ENCODE results near the gene FLT3LG. TPM values are rescaled to one million over a fixed set of nuclear protein-coding genes. Genes with fewer than 3 reads are reported as not detected.

Gene FLT3LG
- total and polyA plus RNA-seq, 5 donors, result 4.4 to 6.8 (median 5.3) TPM

GRCh38 chr19:49502866-49503581 is 29.0 kb downstream of the FLT3LG start:
- H3K9me3 ChIP-seq (ENCODE audit: control insufficient read depth, low read length), result no peaks in the 10 kb centered on the region
- ATAC-seq (peak; percentile 58 to 59), DNase-seq (peak in 1 of 3 donors; percentile 70)
- no peaks in the 10 kb centered on the region for H3K27me3 ChIP-seq (ENCODE audit: control insufficient read depth, insufficient read depth)
- H3K4me3 ChIP-seq (ENCODE audit: low read length), result no peak overlapping the region
- no peak overlapping the region for H3K27ac ChIP-seq (ENCODE audit: low read length)
- intact Hi-C loops (cut with DNase I), result loop anchor here in 1 of 4 donors (2.0 kb wide), 1 partner anchor 68 kb away; no protein-coding TSS in a partner anchor
- peaks cover 5% of the 10 kb centered on the region for H3K4me1 ChIP-seq (ENCODE audit: control insufficient read depth, insufficient read depth, low read length)
- 42% methylated on average over 14 of the region's 14 CpGs for WGBS

GRCh38 chr19:49503582-49503962 is 29.6 kb downstream of the FLT3LG start:
- WGBS, result 83% methylated on average over 9 of the region's 9 CpGs
- ATAC-seq, result no peak
- Histone ChIP-seq H3K4me1 (ENCODE audit: control insufficient read depth, insufficient read depth, low read length) (peaks cover 5% of the 10 kb centered on the region), H3K9me3 (ENCODE audit: control insufficient read depth, low read length) (no peaks in the 10 kb centered on the region), H3K27ac (ENCODE audit: low read length) (no peak overlapping the region), H3K4me3 (ENCODE audit: low read length) (no peak overlapping the region), H3K27me3 (ENCODE audit: control insufficient read depth, insufficient read depth) (no peaks in the 10 kb centered on the region)
- intact Hi-C loops (cut with DNase I), result loop anchor here in 1 of 4 donors (2.0 kb wide), 1 partner anchor 67 kb away; no protein-coding TSS in a partner anchor
- no peak for DNase-seq

- Histone ChIP-seq H3K4me1 (ENCODE audit: control insufficient read depth, insufficient read depth, low read length) (peaks cover 2% of the 10 kb centered on the region), H3K27ac (ENCODE audit: low read length) (no peak overlapping the region), H3K27me3 (ENCODE audit: control insufficient read depth, insufficient read depth) (no peaks in the 10 kb centered on the region), H3K4me3 (ENCODE audit: low read length) (no peak overlapping the region), H3K9me3 (ENCODE audit: control insufficient read depth, low read length) (no peaks in the 10 kb centered on the region)
- ATAC-seq, result peak; percentile 43 to 55
- WGBS, result 33% methylated on average over 8 of the region's 8 CpGs
- no peak for DNase-seq
- intact Hi-C loops (cut with DNase I), result loop anchor here in 3 of 4 donors (2.0 to 5.0 kb wide), 3 partner anchors 36 to 151 kb away; no protein-coding TSS in a partner anchor
These were observed 32.6 kb downstream of the FLT3LG start for GRCh38 chr19:49506575-49507105.

GRCh38 chr19:49507803-49508494 is 33.9 kb downstream of the FLT3LG start:
- ATAC-seq (no peak), DNase-seq (no peak)
- Histone ChIP-seq H3K9me3 (ENCODE audit: control insufficient read depth, low read length) (no peaks in the 10 kb centered on the region), H3K27me3 (ENCODE audit: control insufficient read depth, insufficient read depth) (no peaks in the 10 kb centered on the region), H3K27ac (ENCODE audit: low read length) (no peak overlapping the region), H3K4me1 (ENCODE audit: control insufficient read depth, insufficient read depth, low read length) (peaks cover 2% of the 10 kb centered on the region), H3K4me3 (ENCODE audit: low read length) (no peak overlapping the region)
- intact Hi-C loops (cut with DNase I), result loop anchor here in 3 of 4 donors (2.0 to 5.0 kb wide), 3 partner anchors 34 to 149 kb away; no protein-coding TSS in a partner anchor
- 78% methylated on average over 12 of the region's 12 CpGs for WGBS

- Histone ChIP-seq H3K27ac (ENCODE audit: low read length) (peak overlapping the region; percentile 95), H3K4me1 (ENCODE audit: control insufficient read depth, insufficient read depth, low read length) (peaks cover 3% of the 10 kb centered on the region), H3K4me3 (ENCODE audit: low read length) (peak overlapping the region; percentile 78), H3K9me3 (ENCODE audit: control insufficient read depth, low read length) (no peaks in the 10 kb centered on the region), H3K27me3 (ENCODE audit: control insufficient read depth, insufficient read depth) (no peaks in the 10 kb centered on the region)
- 2% methylated on average over 50 of the region's 50 CpGs for whole genome bisulfite sequencing
- intact Hi-C loops (cut with DNase I), result loop anchor here in 1 of 4 donors (5.0 kb wide), 1 partner anchor 49 kb away; no protein-coding TSS in a partner anchor
- peak; percentile 77 to 85 for ATAC-seq
- peak; percentile 73 to 90 (median 89) for DNase-seq
These were observed 39.1 kb downstream of the FLT3LG start for GRCh38 chr19:49512970-49513745.

GRCh38 chr19:49513746-49514118 is 39.7 kb downstream of the FLT3LG start:
- Histone ChIP-seq H3K9me3 (ENCODE audit: control insufficient read depth, low read length) (no peaks in the 10 kb centered on the region), H3K4me1 (ENCODE audit: control insufficient read depth, insufficient read depth, low read length) (peaks cover 3% of the 10 kb centered on the region), H3K4me3 (ENCODE audit: low read length) (peak overlapping the region; percentile 78), H3K27ac (ENCODE audit: low read length) (peak overlapping the region; percentile 17), H3K27me3 (ENCODE audit: control insufficient read depth, insufficient read depth) (no peaks in the 10 kb centered on the region)
- ATAC-seq (no peak), DNase-seq (peak in 1 of 3 donors; percentile 62)
- intact Hi-C loops (cut with DNase I), result loop anchor here in 1 of 4 donors (5.0 kb wide), 1 partner anchor 49 kb away; no protein-coding TSS in a partner anchor
- 42% methylated on average over 12 of the region's 12 CpGs for WGBS

- Histone ChIP-seq H3K4me1 (ENCODE audit: control insufficient read depth, insufficient read depth, low read length) (peaks cover 3% of the 10 kb centered on the region), H3K27ac (ENCODE audit: low read length) (no peak overlapping the region), H3K4me3 (ENCODE audit: low read length) (no peak overlapping the region), H3K9me3 (ENCODE audit: control insufficient read depth, low read length) (no peaks in the 10 kb centered on the region), H3K27me3 (ENCODE audit: control insufficient read depth, insufficient read depth) (no peaks in the 10 kb centered on the region)
- no peak for ATAC-seq
- intact Hi-C loops (cut with DNase I), result loop anchor here in 1 of 4 donors (5.0 kb wide), 1 partner anchor 48 kb away; no protein-coding TSS in a partner anchor
- DNase-seq, result peak in 1 of 3 donors; percentile 53
- 84% methylated on average over 21 of the region's 21 CpGs for WGBS
These were observed 40.1 kb downstream of the FLT3LG start for GRCh38 chr19:49514151-49514550.

GRCh38 chr19:49515767-49516166 is 41.8 kb downstream of the FLT3LG start:
- no peak overlapping the region for H3K4me3 ChIP-seq (ENCODE audit: low read length)
- H3K27ac ChIP-seq (ENCODE audit: low read length), result peak overlapping the region; percentile 51
- no peaks in the 10 kb centered on the region for H3K27me3 ChIP-seq (ENCODE audit: control insufficient read depth, insufficient read depth)
- ATAC-seq (peak; percentile 48 to 50), DNase-seq (peak; percentile 58 to 83 (median 80))
- WGBS, result 55% methylated on average over 4 of the region's 4 CpGs
- peaks cover 3% of the 10 kb centered on the region for H3K4me1 ChIP-seq (ENCODE audit: control insufficient read depth, insufficient read depth, low read length)
- no peaks in the 10 kb centered on the region for H3K9me3 ChIP-seq (ENCODE audit: control insufficient read depth, low read length)
- intact Hi-C loops (cut with DNase I), result no loop called here

- intact Hi-C loops (cut with DNase I), result no loop called here
- Histone ChIP-seq H3K4me1 (ENCODE audit: control insufficient read depth, insufficient read depth, low read length) (peaks cover 3% of the 10 kb centered on the region), H3K4me3 (ENCODE audit: low read length) (no peak overlapping the region), H3K27me3 (ENCODE audit: control insufficient read depth, insufficient read depth) (no peaks in the 10 kb centered on the region), H3K27ac (ENCODE audit: low read length) (no peak overlapping the region), H3K9me3 (ENCODE audit: control insufficient read depth, low read length) (no peaks in the 10 kb centered on the region)
- ATAC-seq, result no peak
- WGBS, result 93% methylated on average over 3 of the region's 3 CpGs
- no peak for DNase-seq
These were observed 44.0 kb downstream of the FLT3LG start for GRCh38 chr19:49518033-49518432.

- Histone ChIP-seq H3K4me3 (ENCODE audit: low read length) (no peak overlapping the region), H3K27me3 (ENCODE audit: control insufficient read depth, insufficient read depth) (no peaks in the 10 kb centered on the region), H3K4me1 (ENCODE audit: control insufficient read depth, insufficient read depth, low read length) (no peaks in the 10 kb centered on the region), H3K9me3 (ENCODE audit: control insufficient read depth, low read length) (no peaks in the 10 kb centered on the region), H3K27ac (ENCODE audit: low read length) (peak overlapping the region; percentile 49)
- DNase-seq, result peak in 2 of 3 donors; percentile 69 to 76
- ATAC-seq, result peak; percentile 41 to 44
- WGBS, result 82% methylated on average over 13 of the region's 13 CpGs
- intact Hi-C loops (cut with DNase I), result no loop called here
These were observed 46.8 kb downstream of the FLT3LG start for GRCh38 chr19:49520705-49521319.

Data from right cardiac atrium (tissue), 5 donors.